Measurements from ENCODE around the gene COLEC11.

- no peak for TF ChIP-seq POLR2A (IDR thresholded peaks at IDR 0.05)
- no peak for TF ChIP-seq CTCF (IDR thresholded peaks at IDR 0.05)
These were observed 82.5 kb downstream of the COLEC11 start for GRCh38 chr2:3677436-3677835.
